ENCODE results near the gene CELSR1.

CELSR1 gene

DNA sequence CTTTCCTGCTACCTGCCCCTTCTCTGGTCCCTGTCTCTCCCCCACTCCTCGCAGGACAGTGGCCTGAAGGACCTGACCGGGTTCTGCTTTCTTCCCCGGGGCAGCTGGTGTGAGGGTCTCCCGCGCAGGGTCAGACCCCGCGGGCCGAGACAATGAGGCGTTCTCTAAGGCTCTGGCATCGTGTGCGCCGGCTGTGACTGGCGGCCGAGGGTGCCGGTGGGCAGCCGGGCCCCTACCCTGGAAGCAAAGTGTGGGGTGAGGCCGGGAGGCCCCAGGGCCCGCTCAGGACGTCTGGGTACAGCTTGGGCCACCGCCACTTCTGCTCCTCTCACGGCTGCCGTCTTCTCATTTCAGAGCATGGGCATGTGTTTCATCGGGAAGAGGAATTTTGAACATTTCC, 185.7 kb downstream of the CELSR1 start:
- no peaks in the 10 kb centered on the region for H3K9me3 ChIP-seq
- H3K27me3 ChIP-seq, result no peaks in the 10 kb centered on the region
- no peak overlapping the region for H3K4me3 ChIP-seq (ENCODE audit: low read depth in 1 of 2, low read length in 1 of 2)
- no peak overlapping the region for H3K27ac ChIP-seq
- peaks cover 96% of the 10 kb centered on the region for H3K36me3 ChIP-seq
- TF ChIP-seq, protein P1, sequence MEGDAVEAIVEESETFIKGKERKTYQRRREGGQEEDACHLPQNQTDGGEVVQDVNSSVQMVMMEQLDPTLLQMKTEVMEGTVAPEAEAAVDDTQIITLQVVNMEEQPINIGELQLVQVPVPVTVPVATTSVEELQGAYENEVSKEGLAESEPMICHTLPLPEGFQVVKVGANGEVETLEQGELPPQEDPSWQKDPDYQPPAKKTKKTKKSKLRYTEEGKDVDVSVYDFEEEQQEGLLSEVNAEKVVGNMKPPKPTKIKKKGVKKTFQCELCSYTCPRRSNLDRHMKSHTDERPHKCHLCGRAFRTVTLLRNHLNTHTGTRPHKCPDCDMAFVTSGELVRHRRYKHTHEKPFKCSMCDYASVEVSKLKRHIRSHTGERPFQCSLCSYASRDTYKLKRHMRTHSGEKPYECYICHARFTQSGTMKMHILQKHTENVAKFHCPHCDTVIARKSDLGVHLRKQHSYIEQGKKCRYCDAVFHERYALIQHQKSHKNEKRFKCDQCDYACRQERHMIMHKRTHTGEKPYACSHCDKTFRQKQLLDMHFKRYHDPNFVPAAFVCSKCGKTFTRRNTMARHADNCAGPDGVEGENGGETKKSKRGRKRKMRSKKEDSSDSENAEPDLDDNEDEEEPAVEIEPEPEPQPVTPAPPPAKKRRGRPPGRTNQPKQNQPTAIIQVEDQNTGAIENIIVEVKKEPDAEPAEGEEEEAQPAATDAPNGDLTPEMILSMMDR (IDR thresholded peaks at IDR 0.05), result no peak
- no peaks in the 10 kb centered on the region for H3K4me1 ChIP-seq (ENCODE audit: control insufficient read depth in 1 of 2, insufficient read depth in 1 of 2, low read depth in 1 of 2, low read length in 1 of 2)

DNA sequence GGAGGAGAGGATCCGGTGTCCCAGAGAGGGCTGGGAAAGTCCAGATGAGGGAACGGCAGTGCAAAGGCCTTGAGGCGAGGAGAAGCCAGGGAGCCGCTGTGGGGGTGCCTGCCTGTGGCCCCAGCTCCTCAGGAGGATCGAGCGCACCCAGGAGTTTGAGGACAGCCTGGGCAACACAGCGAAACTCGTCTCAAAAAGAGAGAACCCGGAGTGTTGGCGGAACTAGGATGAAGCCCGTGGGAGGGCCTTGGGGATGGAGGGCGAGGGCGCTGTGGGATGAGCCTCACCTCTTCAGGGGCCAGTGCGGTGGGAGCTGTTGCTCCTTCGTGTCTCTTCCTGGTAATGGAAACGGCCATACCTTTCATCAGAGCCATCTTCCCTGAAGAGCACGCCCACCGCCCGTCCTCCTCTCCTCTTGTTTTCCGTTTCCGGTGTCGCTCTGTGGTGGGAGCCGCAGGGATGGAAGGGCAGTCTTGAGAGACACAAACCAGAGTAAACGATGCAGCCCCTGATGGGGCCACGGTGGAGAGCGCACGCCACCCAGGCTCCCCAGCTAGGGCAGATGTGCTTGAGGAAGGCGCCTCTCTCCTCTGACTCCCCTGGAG, 186.2 kb downstream of the CELSR1 start:
- Histone ChIP-seq H3K4me3 (ENCODE audit: low read depth in 1 of 2, low read length in 1 of 2) (no peak overlapping the region), H3K4me1 (ENCODE audit: control insufficient read depth in 1 of 2, insufficient read depth in 1 of 2, low read depth in 1 of 2, low read length in 1 of 2) (no peaks in the 10 kb centered on the region), H3K36me3 (peaks cover 96% of the 10 kb centered on the region), H3K27me3 (no peaks in the 10 kb centered on the region), H3K9me3 (no peaks in the 10 kb centered on the region), H3K27ac (no peak overlapping the region)
- TF ChIP-seq, protein P1 (IDR thresholded peaks at IDR 0.05), result no peak

DNA sequence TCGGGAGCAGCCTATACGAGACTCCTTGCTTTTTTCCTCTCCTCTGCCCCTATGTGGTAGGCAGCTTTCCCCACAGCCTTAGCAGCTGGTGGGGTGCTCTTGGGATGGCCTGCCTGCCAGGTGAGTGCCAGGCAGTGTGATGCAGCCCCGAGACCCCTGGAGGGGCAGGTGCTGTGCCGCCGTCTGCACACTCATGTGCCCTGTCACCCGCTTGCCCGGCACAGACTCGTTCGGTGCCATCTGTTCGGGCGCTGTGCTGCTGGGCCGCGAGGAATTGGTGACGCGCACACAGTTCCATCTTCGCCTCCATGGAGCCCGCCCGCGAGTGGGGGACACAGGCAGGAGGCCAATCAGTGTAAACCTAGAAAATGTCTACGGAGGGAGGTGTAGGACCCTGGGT, 186.8 kb downstream of the CELSR1 start:
- Histone ChIP-seq H3K4me1 (ENCODE audit: control insufficient read depth in 1 of 2, insufficient read depth in 1 of 2, low read depth in 1 of 2, low read length in 1 of 2) (no peaks in the 10 kb centered on the region), H3K4me3 (ENCODE audit: low read depth in 1 of 2, low read length in 1 of 2) (no peak overlapping the region)

DNA sequence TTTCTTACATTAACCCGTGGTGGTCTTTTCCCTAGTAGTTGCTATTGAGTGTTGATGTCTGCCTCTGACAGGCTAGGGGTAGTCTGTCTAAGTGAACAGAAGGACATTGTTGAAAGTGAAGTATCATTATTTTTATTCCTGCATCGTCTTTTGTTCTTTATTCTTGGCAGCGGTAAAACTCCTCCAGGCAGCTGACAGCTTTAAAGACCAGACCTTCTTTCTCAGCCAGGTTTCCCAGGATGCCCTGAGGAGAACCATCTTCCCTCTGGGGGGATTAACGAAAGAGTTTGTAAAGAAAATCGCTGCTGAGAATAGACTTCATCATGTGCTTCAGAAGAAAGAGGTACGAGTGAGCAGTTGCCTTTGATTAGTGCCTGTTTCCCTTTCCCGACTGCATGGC, 187.3 kb downstream of the CELSR1 start:
- peaks cover 96% of the 10 kb centered on the region for H3K36me3 ChIP-seq
- H3K4me1 ChIP-seq (ENCODE audit: control insufficient read depth in 1 of 2, insufficient read depth in 1 of 2, low read depth in 1 of 2, low read length in 1 of 2), result no peaks in the 10 kb centered on the region
- no peaks in the 10 kb centered on the region for H3K9me3 ChIP-seq
- no peaks in the 10 kb centered on the region for H3K27me3 ChIP-seq
- H3K4me3 ChIP-seq (ENCODE audit: low read depth in 1 of 2, low read length in 1 of 2), result no peak overlapping the region
- TF ChIP-seq, protein P1 (IDR thresholded peaks at IDR 0.05), result no peak
- H3K27ac ChIP-seq, result no peak overlapping the region

More for the DNA sequence above, 186.8 kb downstream of the CELSR1 start:
- Histone ChIP-seq H3K9me3 (no peaks in the 10 kb centered on the region), H3K27ac (no peak overlapping the region), H3K36me3 (peaks cover 96% of the 10 kb centered on the region), H3K27me3 (no peaks in the 10 kb centered on the region)
- TF ChIP-seq, protein P1 (IDR thresholded peaks at IDR 0.05), result no peak

DNA sequence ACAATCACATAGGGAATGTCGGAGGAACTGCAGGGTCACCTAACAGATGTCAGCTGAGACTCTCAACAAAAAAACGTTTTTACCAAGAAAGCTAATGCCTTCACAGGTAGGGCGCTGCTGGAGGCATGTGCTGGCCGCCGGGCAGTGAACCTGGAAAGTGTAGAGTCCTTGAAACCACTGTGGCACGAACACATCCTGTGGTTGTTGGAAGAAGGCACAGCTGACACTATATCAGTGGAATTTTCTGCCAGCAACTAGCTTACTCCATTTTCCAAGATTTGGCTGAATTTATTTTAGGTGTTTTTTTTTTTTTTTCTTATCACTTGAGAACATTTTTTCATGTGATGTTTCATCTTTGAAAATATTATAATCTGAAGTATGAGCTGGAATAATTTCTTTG, 187.7 kb downstream of the CELSR1 start:
- TF ChIP-seq, protein P1 (IDR thresholded peaks at IDR 0.05), result no peak
- peaks cover 96% of the 10 kb centered on the region for H3K36me3 ChIP-seq

More for the DNA sequence above, 187.7 kb downstream of the CELSR1 start:
- Histone ChIP-seq H3K4me3 (ENCODE audit: low read depth in 1 of 2, low read length in 1 of 2) (no peak overlapping the region), H3K4me1 (ENCODE audit: control insufficient read depth in 1 of 2, insufficient read depth in 1 of 2, low read depth in 1 of 2, low read length in 1 of 2) (no peaks in the 10 kb centered on the region), H3K27ac (no peak overlapping the region), H3K9me3 (no peaks in the 10 kb centered on the region), H3K27me3 (no peaks in the 10 kb centered on the region)
